ENCODE results near the gene TPRN. TPM values are rescaled to one million over a fixed set of nuclear protein-coding genes. Genes with fewer than 3 reads are reported as not detected.

The TPRN gene
- polyA plus RNA-seq, 1 donor from 2014 or later: 8.1 TPM

DNA sequence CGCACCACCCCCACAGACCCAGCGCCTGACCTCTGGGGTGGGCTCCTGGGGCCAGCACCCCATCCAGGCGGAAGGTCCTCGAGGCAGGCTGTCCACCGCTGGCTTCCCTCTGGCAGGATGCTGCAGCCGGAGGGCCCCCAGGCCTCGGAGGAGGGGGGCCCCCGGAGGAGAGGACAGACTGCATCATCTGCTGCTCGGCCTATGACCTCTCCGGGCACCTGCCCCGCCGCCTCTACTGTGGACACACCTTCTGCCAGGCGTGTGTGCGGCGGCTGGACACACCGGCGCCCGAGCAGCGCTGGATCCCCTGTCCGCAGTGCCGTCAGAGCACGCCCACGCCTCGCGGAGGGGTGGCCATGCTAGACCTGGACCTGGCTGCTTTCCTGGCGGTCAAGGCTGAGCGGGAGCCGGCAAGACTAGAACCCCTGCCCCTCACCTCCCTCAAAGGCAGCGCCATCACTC lies 28.0 kb upstream of the TPRN start:
- H3K27me3 ChIP-seq (ENCODE audit: insufficient read depth, low read depth, low read length): no peaks in the 10 kb centered on the region
- no peak overlapping the region for H3K4me3 ChIP-seq (ENCODE audit: low read length)
- no peak overlapping the region for H3K27ac ChIP-seq (ENCODE audit: low read length)
- H3K9me3 ChIP-seq (ENCODE audit: low read length): no peaks in the 10 kb centered on the region
- no peak overlapping the region for H2AFZ ChIP-seq (ENCODE audit: low read depth, low read length)
- H3K79me2 ChIP-seq (replicated peaks; ENCODE audit: insufficient read depth, low read length): no peaks in the 10 kb centered on the region
- no peaks in the 10 kb centered on the region for H3K36me3 ChIP-seq (ENCODE audit: insufficient read depth, low read length)
- H3K9me2 ChIP-seq (ENCODE audit: insufficient read depth, low read length): no peaks in the 10 kb centered on the region
- H4K20me1 ChIP-seq (ENCODE audit: insufficient read depth): no peaks in the 10 kb centered on the region
- no peak overlapping the region for H3K4me2 ChIP-seq (ENCODE audit: low read length)
- no peaks in the 10 kb centered on the region for H3F3A ChIP-seq (ENCODE audit: insufficient read depth, low read length, poor library complexity, severe bottlenecking)
- no peak for TF ChIP-seq POLR2AphosphoS5 (IDR thresholded peaks at IDR 0.05)
- no peak for TF ChIP-seq CTCF (IDR thresholded peaks at IDR 0.05; ENCODE audit: poor library complexity, severe bottlenecking)
- TF ChIP-seq MXI1 (conservative IDR thresholded peaks at IDR 0.05; ENCODE audit: poor library complexity, severe bottlenecking): no peak
- TF ChIP-seq EP300 (conservative IDR thresholded peaks at IDR 0.05; ENCODE audit: poor library complexity, severe bottlenecking): no peak
- TF ChIP-seq, protein P1, sequence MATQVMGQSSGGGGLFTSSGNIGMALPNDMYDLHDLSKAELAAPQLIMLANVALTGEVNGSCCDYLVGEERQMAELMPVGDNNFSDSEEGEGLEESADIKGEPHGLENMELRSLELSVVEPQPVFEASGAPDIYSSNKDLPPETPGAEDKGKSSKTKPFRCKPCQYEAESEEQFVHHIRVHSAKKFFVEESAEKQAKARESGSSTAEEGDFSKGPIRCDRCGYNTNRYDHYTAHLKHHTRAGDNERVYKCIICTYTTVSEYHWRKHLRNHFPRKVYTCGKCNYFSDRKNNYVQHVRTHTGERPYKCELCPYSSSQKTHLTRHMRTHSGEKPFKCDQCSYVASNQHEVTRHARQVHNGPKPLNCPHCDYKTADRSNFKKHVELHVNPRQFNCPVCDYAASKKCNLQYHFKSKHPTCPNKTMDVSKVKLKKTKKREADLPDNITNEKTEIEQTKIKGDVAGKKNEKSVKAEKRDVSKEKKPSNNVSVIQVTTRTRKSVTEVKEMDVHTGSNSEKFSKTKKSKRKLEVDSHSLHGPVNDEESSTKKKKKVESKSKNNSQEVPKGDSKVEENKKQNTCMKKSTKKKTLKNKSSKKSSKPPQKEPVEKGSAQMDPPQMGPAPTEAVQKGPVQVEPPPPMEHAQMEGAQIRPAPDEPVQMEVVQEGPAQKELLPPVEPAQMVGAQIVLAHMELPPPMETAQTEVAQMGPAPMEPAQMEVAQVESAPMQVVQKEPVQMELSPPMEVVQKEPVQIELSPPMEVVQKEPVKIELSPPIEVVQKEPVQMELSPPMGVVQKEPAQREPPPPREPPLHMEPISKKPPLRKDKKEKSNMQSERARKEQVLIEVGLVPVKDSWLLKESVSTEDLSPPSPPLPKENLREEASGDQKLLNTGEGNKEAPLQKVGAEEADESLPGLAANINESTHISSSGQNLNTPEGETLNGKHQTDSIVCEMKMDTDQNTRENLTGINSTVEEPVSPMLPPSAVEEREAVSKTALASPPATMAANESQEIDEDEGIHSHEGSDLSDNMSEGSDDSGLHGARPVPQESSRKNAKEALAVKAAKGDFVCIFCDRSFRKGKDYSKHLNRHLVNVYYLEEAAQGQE (IDR thresholded peaks at IDR 0.05; ENCODE audit: borderline replicate concordance): no peak
- TF ChIP-seq RAD21 (conservative IDR thresholded peaks at IDR 0.05): no peak
- no peak for TF ChIP-seq EZH2 (IDR thresholded peaks at IDR 0.05; ENCODE audit: borderline replicate concordance, insufficient read depth, low read length, poor library complexity, severe bottlenecking)
- TF ChIP-seq SMC3 (conservative IDR thresholded peaks at IDR 0.05; ENCODE audit: poor library complexity): no peak
- no peak for TF ChIP-seq TAF1 (IDR thresholded peaks at IDR 0.05; ENCODE audit: low read depth)
- no peak overlapping the region for H3K9ac ChIP-seq (ENCODE audit: low read length)

DNA sequence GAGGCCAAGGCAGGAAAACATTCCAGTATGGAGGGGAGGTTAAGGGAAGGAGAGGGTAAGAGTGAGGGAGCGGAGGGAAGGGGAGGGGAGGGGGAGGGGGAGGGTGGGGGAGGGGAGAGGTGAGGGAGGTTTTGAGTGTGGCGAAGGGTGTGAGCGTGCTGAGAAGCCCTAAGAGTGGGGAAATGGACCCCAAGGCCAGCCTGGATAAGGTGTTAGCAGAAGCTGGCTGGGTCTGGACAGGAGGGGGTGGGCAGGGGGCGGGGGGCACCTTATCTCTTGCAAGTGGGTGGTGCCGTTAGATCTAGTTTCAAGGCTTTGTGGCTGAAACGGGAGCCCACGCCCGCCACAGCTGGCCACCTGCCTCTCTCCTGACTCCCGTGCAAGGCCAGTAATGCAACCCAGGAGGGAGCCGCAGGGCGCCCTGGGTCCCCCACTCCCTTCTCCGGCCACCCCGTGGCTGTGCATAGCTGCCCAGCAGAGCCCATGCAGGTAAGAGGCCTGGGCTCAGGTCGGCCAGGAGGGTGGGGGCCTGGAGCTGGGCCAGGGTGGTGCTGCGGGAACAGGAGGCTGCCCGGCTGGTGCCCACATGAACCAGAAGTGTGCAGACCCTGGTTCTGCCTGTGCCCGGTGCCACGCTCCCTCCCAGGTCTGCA lies 27.4 kb upstream of the TPRN start:
- Histone ChIP-seq H3F3A (ENCODE audit: insufficient read depth, low read length, poor library complexity, severe bottlenecking) (no peaks in the 10 kb centered on the region), H3K4me3 (ENCODE audit: low read length) (no peak overlapping the region), H3K9me3 (ENCODE audit: low read length) (no peaks in the 10 kb centered on the region), H3K79me2 (replicated peaks; ENCODE audit: insufficient read depth, low read length) (no peaks in the 10 kb centered on the region), H4K20me1 (ENCODE audit: insufficient read depth) (no peaks in the 10 kb centered on the region), H3K4me2 (ENCODE audit: low read length) (no peak overlapping the region), H3K9ac (ENCODE audit: low read length) (no peak overlapping the region), H3K27me3 (ENCODE audit: insufficient read depth, low read depth, low read length) (no peaks in the 10 kb centered on the region), H3K9me2 (ENCODE audit: insufficient read depth, low read length) (no peaks in the 10 kb centered on the region), H3K36me3 (ENCODE audit: insufficient read depth, low read length) (no peaks in the 10 kb centered on the region), H3K27ac (ENCODE audit: low read length) (no peak overlapping the region), H2AFZ (ENCODE audit: low read depth, low read length) (no peak overlapping the region)
- no peak for TF ChIP-seq RAD21 (conservative IDR thresholded peaks at IDR 0.05)
- no peak for TF ChIP-seq MXI1 (conservative IDR thresholded peaks at IDR 0.05; ENCODE audit: poor library complexity, severe bottlenecking)
- TF ChIP-seq SMC3 (conservative IDR thresholded peaks at IDR 0.05; ENCODE audit: poor library complexity): no peak
- no peak for TF ChIP-seq POLR2AphosphoS5 (IDR thresholded peaks at IDR 0.05)
- TF ChIP-seq TAF1 (IDR thresholded peaks at IDR 0.05; ENCODE audit: low read depth): no peak
- TF ChIP-seq, protein P1 (IDR thresholded peaks at IDR 0.05; ENCODE audit: borderline replicate concordance): no peak
- no peak for TF ChIP-seq EZH2 (IDR thresholded peaks at IDR 0.05; ENCODE audit: borderline replicate concordance, insufficient read depth, low read length, poor library complexity, severe bottlenecking)
- TF ChIP-seq CTCF (IDR thresholded peaks at IDR 0.05; ENCODE audit: poor library complexity, severe bottlenecking): no peak
